AG10803 (cell line): ENCODE data around the gene NLRP6.

Source experiments
- DNase-seq: peaks from one replicate; pipeline ENCODE4 v3.0.0; 2010; ENCODE audit warnings: low read depth
- H3K4me3 ChIP-seq: 2 replicates; pipeline ENCODE4 v1.5.1; 2011; ENCODE audit warnings: mild to moderate bottlenecking, low read length, control low read depth
- CTCF ChIP-seq: conservative IDR thresholded peaks from 2 replicates; pipeline ENCODE4 v1.5.1; 2011; ENCODE audit warnings: mild to moderate bottlenecking, low read length, control low read depth, inconsistent platforms

The NLRP6 gene

GRCh38 chr11:297051-297585 is 18.9 kb downstream of the NLRP6 start:
- no peak for TF ChIP-seq CTCF
- DNase-seq: no peak
- H3K4me3 ChIP-seq: no peak overlapping the region

- peak; percentile 68 for DNase-seq
- TF ChIP-seq CTCF: no peak
- H3K4me3 ChIP-seq: no peak overlapping the region
Observed at GRCh38 chr11:297586-298405, 19.6 kb downstream of the NLRP6 start.

- no peak for DNase-seq
- TF ChIP-seq CTCF: no peak
- H3K4me3 ChIP-seq: no peak overlapping the region
Observed at GRCh38 chr11:298406-299065, 20.3 kb downstream of the NLRP6 start.

GRCh38 chr11:299081-299891 is 21.1 kb downstream of the NLRP6 start, which contains the start of gene IFITM5:
Gene IFITM5, minus strand, starts transcription at chr11:299526. Its CDS starts 36 bp downstream, at chr11:299490.
- no peak for TF ChIP-seq CTCF
- H3K4me3 ChIP-seq: no peak within 1 kb of the TSS
- no peak for DNase-seq

- no peak for DNase-seq
- TF ChIP-seq CTCF: peak; percentile 21; the same call in 1 of the 2 replicates
- H3K4me3 ChIP-seq: no peak overlapping the region
Observed at GRCh38 chr11:299951-300735, 21.9 kb downstream of the NLRP6 start.

GRCh38 chr11:303363-303762 is 25.2 kb downstream of the NLRP6 start:
- DNase-seq: no peak
- no peak overlapping the region for H3K4me3 ChIP-seq
- TF ChIP-seq CTCF: no peak
